ENCODE data around the gene ZC3H10.
A peak's percentile ranks its signal among the peaks of the same experiment; 100 is the strongest.

Gene ZC3H10

GRCh38 chr12:56079723-56080555 is 38.1 kb upstream of the ZC3H10 start, which contains the start of gene ERBB3:
Gene ERBB3 (plus strand): TSS chr12:56080165. CDS start chr12:56080301, 136 bp downstream.
- H3K4me3 ChIP-seq (ENCODE audit: control insufficient read depth, low read depth, low read length), result peak within 1 kb of the TSS; percentile 67
- TF ChIP-seq, protein P1, sequence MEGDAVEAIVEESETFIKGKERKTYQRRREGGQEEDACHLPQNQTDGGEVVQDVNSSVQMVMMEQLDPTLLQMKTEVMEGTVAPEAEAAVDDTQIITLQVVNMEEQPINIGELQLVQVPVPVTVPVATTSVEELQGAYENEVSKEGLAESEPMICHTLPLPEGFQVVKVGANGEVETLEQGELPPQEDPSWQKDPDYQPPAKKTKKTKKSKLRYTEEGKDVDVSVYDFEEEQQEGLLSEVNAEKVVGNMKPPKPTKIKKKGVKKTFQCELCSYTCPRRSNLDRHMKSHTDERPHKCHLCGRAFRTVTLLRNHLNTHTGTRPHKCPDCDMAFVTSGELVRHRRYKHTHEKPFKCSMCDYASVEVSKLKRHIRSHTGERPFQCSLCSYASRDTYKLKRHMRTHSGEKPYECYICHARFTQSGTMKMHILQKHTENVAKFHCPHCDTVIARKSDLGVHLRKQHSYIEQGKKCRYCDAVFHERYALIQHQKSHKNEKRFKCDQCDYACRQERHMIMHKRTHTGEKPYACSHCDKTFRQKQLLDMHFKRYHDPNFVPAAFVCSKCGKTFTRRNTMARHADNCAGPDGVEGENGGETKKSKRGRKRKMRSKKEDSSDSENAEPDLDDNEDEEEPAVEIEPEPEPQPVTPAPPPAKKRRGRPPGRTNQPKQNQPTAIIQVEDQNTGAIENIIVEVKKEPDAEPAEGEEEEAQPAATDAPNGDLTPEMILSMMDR (conservative IDR thresholded peaks at IDR 0.05; ENCODE audit: control insufficient read depth, insufficient read depth, low read depth, low read length), result no peak
- DNase-seq (ENCODE audit: low read depth), result peak; percentile 78

- peak overlapping the region; percentile 67 for H3K4me3 ChIP-seq (ENCODE audit: control insufficient read depth, low read depth, low read length)
- no peak for DNase-seq (ENCODE audit: low read depth)
- TF ChIP-seq, protein P1 (conservative IDR thresholded peaks at IDR 0.05; ENCODE audit: control insufficient read depth, insufficient read depth, low read depth, low read length), result no peak
Observed at GRCh38 chr12:56080556-56081138, 37.4 kb upstream of the ZC3H10 start.

DNA sequence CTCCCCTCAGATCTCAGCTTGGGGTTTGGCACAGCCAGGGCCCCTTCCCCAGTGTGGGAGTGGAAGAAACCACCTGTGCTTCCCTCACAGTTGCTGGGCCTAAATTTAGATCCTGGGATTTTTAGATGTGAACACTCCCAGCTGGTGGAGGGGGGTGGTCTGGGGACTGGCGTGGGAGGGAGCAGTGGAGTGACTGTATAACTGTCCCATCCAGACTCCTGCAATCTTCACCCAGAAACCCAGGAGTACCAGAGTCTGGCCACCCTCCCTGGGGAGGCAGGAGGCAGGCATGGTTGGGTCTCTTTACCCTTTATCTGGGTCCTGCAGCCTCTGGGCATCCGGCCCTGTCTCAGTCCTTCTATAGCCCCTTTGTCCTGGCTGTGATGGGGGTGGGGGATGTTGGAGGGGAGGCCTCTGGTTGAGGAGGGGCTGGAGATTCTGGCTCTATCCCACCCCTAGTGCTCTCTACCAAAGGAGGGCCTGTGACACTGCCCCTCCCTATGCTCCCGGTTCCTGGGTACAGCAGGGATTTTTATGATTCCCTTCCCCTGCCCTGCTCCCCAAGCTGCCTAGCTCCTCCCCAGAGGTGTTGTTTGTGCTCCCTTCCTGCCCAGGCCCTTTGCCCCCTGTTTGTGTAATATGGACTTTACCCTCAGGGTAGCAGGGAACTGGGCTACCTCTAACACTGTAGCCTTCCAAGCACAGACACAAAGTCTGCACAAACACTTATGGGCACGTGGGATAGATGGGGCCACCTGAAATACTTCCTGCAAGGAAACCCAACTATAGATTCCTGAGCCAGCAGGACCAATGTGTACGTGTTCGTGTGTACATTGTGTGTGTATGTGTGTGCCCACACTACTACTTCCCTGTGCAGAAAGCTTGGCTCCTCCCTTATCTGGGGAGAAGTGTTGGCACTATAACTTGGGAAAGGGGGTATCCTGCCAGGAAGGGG is 36.4 kb upstream of the ZC3H10 start:
- H3K4me3 ChIP-seq (ENCODE audit: control insufficient read depth, low read depth, low read length), result no peak overlapping the region
- TF ChIP-seq, protein P1 (conservative IDR thresholded peaks at IDR 0.05; ENCODE audit: control insufficient read depth, insufficient read depth, low read depth, low read length), result no peak
- no peak for DNase-seq (ENCODE audit: low read depth)

DNA sequence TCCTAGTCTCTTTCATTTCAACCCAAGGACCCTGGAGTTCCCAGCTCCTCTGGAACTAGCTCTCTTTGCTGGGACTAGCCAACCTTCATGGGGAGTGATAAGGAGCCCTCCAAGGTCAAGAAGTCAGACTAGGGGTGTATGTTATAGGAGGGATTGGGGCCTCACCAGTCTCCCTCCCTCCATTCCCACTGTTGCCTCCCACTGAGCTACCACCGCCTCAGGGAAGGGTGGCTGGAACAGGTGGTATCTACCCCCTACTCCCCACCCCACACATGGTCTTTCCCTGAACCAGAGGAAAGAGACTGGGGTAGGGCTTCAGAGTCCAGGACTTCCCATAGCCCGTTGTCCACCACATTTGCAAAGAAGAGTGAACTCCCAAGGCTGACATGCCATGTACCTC is 35.7 kb upstream of the ZC3H10 start:
- H3K4me3 ChIP-seq (ENCODE audit: control insufficient read depth, low read depth, low read length), result no peak overlapping the region
- TF ChIP-seq, protein P1 (conservative IDR thresholded peaks at IDR 0.05; ENCODE audit: control insufficient read depth, insufficient read depth, low read depth, low read length), result no peak
- no peak for DNase-seq (ENCODE audit: low read depth)

GRCh38 chr12:56082967-56083366 is 35.1 kb upstream of the ZC3H10 start:
- no peak overlapping the region for H3K4me3 ChIP-seq (ENCODE audit: control insufficient read depth, low read depth, low read length)
- no peak for DNase-seq (ENCODE audit: low read depth)
- TF ChIP-seq, protein P1 (conservative IDR thresholded peaks at IDR 0.05; ENCODE audit: control insufficient read depth, insufficient read depth, low read depth, low read length), result no peak

- TF ChIP-seq, protein P1 (conservative IDR thresholded peaks at IDR 0.05; ENCODE audit: control insufficient read depth, insufficient read depth, low read depth, low read length), result peak; percentile 50
- DNase-seq (ENCODE audit: low read depth), result peak; percentile 21
- no peak overlapping the region for H3K4me3 ChIP-seq (ENCODE audit: control insufficient read depth, low read depth, low read length)
Observed at GRCh38 chr12:56084958-56085543, 33.0 kb upstream of the ZC3H10 start.

All from fibroblast of mammary gland (primary cell).